Lung (tissue), 12 donors: ENCODE data around the gene KCTD16. TPM values are rescaled to one million over a fixed set of nuclear protein-coding genes. Genes with fewer than 3 reads are reported as not detected.

ENCODE experiments used
- ATAC-seq: fragments of 200-7000 bp; cut with Tn5 transposase; one replicate; pipeline ENCODE4 v1.9.1; 2020; ENCODE audit warnings: moderate number of reproducible peaks; ENCODE audit not compliant: insufficient read depth, low FRiP score
- DNase-seq, 3 donors: peaks; one replicate each; pipeline ENCODE4 v3.0.0-alpha.2; 2013 to 2017
- H3K27ac ChIP-seq, 2 donors: one replicate each; pipeline ENCODE4 v1.5.1; 2013; ENCODE audit warnings: mild to moderate bottlenecking in 2 of 2, moderate library complexity in 2 of 2, control low read depth in 1 of 2, inconsistent platforms in 1 of 2, low read depth in 1 of 2, low read length in 1 of 2
- H3K27me3 ChIP-seq, 3 donors: one replicate each; pipeline ENCODE4 v1.5.1; 2013; ENCODE audit warnings: low read length in 2 of 3; ENCODE audit not compliant: control insufficient read depth in 3 of 3, insufficient read depth in 3 of 3
- H3K36me3 ChIP-seq, 4 donors: one replicate each; pipeline ENCODE4 v1.5.1; 2013; ENCODE audit warnings: low read length in 4 of 4, mild to moderate bottlenecking in 1 of 4, moderate library complexity in 1 of 4; ENCODE audit not compliant: control insufficient read depth in 4 of 4, insufficient read depth in 4 of 4
- H3K4me1 ChIP-seq, 5 donors: one replicate each; pipeline ENCODE4 v1.5.1; 2013; ENCODE audit warnings: low read length in 5 of 5, mild to moderate bottlenecking in 2 of 5, moderate library complexity in 1 of 5; ENCODE audit not compliant: control insufficient read depth in 5 of 5, insufficient read depth in 5 of 5
- H3K4me3 ChIP-seq: one replicate; pipeline ENCODE4 v1.5.1; 2013; ENCODE audit warnings: mild to moderate bottlenecking, control low read depth, moderate library complexity
- H3K9ac ChIP-seq, 2 donors: one replicate each; pipeline ENCODE4 v1.5.1; 2013; ENCODE audit warnings: low read length in 2 of 2, control low read depth in 1 of 2; ENCODE audit not compliant: insufficient read depth in 1 of 2
- H3K9me3 ChIP-seq, 4 donors: one replicate each; pipeline ENCODE4 v1.5.1; 2013; ENCODE audit warnings: low read length in 3 of 4, mild to moderate bottlenecking in 1 of 4, moderate library complexity in 1 of 4; ENCODE audit not compliant: control insufficient read depth in 4 of 4, insufficient read depth in 3 of 4
- WGBS, 2 donors: extraction: QIAGEN DNeasy Blood & Tissue Kit; methylation state at CpG; one replicate each; pipeline ENCODE4 v1.1.7; 2013; 5-methylcytosine and 5-hydroxymethylcytosine counted together
- polyA plus RNA-seq, 2 donors: library from polyadenylated mRNA; stranded (reverse); fragments of 200-250 nt; gene quantifications; one replicate each; pipeline ENCODE4 v1.2.1, GENCODE V29; 2013
- total RNA-seq, 2 donors: library from RNA; depleted of rRNA in 1 of 2; stranded (reverse); fragments of >200 nt in 1 of 2; gene quantifications; one replicate each; pipeline ENCODE4 v1.2.1, GENCODE V29; 2014 to 2021
- TF ChIP-seq, protein P1 (sequence below): IDR thresholded peaks from 2 replicates; pipeline ENCODE4 v1.5.1; 2012; ENCODE audit warnings: mild to moderate bottlenecking; ENCODE audit errors: control extremely low read depth, extremely low read depth
- donor health status: control.
- donor health status: control.
- donor health status: Bipolar disorder and iron deficiency.
- donor health status: healthy.
- donor health status: DM: yes; HTN: yes; CAD: no.

Gene KCTD16
- total and polyA plus RNA-seq, 4 donors: 0.07 to 0.63 (median 0.27) TPM

DNA sequence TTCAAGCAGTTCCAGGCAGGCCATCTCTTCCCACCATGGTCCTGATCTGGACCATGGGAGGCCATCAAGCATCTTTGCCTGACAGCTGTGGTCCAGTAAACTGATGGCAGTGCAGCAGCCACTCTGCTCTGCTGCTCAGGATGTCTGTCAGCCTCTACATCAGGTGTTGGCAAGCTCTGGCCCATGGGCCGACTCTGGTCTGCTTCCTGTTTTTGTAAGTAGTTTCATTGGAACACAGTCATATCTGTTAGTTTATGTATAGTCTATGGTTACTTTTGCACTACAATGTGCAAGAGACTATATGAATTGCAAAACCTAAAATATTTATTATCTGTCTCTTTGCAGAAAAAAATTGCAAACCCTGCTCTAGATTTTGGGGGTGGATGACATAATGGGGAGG lies 225.0 kb downstream of the KCTD16 start:
- no peak for ATAC-seq
- WGBS, 2 donors: 11 to 21% methylated on average over 1 of the region's 1 CpG
- TF ChIP-seq, protein P1, sequence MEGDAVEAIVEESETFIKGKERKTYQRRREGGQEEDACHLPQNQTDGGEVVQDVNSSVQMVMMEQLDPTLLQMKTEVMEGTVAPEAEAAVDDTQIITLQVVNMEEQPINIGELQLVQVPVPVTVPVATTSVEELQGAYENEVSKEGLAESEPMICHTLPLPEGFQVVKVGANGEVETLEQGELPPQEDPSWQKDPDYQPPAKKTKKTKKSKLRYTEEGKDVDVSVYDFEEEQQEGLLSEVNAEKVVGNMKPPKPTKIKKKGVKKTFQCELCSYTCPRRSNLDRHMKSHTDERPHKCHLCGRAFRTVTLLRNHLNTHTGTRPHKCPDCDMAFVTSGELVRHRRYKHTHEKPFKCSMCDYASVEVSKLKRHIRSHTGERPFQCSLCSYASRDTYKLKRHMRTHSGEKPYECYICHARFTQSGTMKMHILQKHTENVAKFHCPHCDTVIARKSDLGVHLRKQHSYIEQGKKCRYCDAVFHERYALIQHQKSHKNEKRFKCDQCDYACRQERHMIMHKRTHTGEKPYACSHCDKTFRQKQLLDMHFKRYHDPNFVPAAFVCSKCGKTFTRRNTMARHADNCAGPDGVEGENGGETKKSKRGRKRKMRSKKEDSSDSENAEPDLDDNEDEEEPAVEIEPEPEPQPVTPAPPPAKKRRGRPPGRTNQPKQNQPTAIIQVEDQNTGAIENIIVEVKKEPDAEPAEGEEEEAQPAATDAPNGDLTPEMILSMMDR: no peak

DNA sequence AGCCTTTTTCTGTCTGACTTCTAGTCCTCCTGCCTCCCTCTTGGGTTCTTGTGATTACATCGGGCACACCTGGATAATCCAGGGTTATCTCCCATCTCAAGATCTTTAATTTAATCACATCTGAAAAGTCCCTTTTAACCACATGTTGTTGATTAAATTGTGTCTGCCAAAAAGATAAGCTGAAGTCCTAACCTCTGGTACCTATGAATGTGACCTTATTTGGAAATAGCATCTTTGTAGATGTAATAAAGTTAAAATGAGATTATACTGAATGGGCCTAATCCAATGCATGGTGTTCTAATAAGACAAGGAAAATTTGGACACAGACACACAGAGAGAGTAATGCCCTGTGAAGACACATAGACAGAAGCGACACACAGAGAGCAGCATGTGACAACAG lies 232.4 kb downstream of the KCTD16 start:
- Histone ChIP-seq H3K27me3 (peaks cover 0 to 4% (median 2%) of the 10 kb centered on the region in 3 donors), H3K9ac (no peak overlapping the region), H3K9me3 (no peaks in the 10 kb centered on the region), H3K4me1 (no peaks in the 10 kb centered on the region), H3K27ac (no peak overlapping the region), H3K36me3 (no peaks in the 10 kb centered on the region), H3K4me3 (no peak overlapping the region)
- TF ChIP-seq, protein P1: no peak
- ATAC-seq (no peak), DNase-seq (no peak)
- 94% methylated on average over 2 of the region's 2 CpGs for WGBS, 2 donors

More for the DNA sequence above, 225.0 kb downstream of the KCTD16 start:
- H3K9ac ChIP-seq: no peak overlapping the region
- H3K4me1 ChIP-seq: no peaks in the 10 kb centered on the region
- H3K27me3 ChIP-seq: peaks cover 0 to 4% (median 0%) of the 10 kb centered on the region in 3 donors
- H3K9me3 ChIP-seq: no peaks in the 10 kb centered on the region
- no peaks in the 10 kb centered on the region for H3K36me3 ChIP-seq
- no peak overlapping the region for H3K4me3 ChIP-seq
- DNase-seq: no peak
- H3K27ac ChIP-seq: no peak overlapping the region

DNA sequence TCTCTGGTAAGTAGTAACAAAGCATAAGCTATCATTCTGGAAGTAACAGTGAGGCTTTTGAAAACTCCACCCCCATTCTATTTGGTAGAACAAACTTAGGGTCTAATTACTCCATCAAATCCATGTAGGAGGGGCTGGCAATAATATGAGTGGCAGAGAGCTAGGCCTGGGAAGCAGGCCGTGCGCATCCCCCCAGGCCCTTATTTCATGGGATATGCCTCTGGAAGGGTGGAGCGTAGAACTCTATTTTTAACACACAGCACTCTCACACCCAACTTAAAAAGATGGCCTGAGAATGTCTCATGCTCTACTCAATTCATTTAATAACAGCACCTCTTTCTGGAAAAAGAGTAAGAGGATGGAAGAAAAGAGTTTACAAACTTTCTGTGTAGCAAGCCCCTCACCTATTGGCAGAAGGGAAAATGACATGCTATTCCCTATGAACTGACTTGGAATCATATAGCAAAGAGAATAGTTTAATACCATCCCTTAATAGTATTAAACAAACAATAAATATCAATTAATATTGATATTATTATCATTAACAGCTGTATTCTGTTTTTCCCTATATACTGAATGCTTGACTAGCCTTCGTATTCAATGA lies 233.2 kb downstream of the KCTD16 start:
- Histone ChIP-seq H3K27me3 (peaks cover 0 to 2% (median 2%) of the 10 kb centered on the region in 3 donors), H3K4me3 (no peak overlapping the region), H3K9ac (no peak overlapping the region), H3K27ac (no peak overlapping the region), H3K9me3 (no peaks in the 10 kb centered on the region), H3K36me3 (no peaks in the 10 kb centered on the region), H3K4me1 (no peaks in the 10 kb centered on the region)
- DNase-seq: no peak
- ATAC-seq: no peak
- TF ChIP-seq, protein P1: no peak
- WGBS, 2 donors: 94 to 96% methylated on average over 4 of the region's 4 CpGs

DNA sequence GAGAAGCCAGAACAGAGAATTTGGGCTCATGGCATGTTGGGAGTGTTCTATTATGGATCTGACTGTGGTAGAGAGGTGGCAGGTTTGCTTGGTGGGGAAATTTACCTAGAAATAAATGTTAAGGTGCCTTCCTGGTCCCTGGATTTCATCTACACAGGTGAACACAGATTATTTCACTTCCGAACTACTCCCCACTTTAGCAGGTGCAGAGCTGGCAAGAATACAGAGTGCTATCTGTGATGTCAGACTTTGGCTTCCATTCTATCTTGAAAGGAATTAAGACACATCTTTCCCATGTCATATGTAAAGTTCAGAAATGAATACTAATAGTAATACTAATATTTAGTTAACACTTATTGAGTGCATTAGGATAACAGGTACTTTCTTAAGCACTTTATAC lies 234.0 kb downstream of the KCTD16 start:
- Histone ChIP-seq H3K9ac (no peak overlapping the region), H3K27ac (no peak overlapping the region), H3K9me3 (no peaks in the 10 kb centered on the region), H3K27me3 (peaks cover 0 to 2% (median 0%) of the 10 kb centered on the region in 3 donors), H3K4me1 (no peaks in the 10 kb centered on the region), H3K36me3 (no peaks in the 10 kb centered on the region), H3K4me3 (no peak overlapping the region)
- no peak for DNase-seq
- WGBS, 2 donors: 88 to 94% methylated on average over 1 of the region's 1 CpG
- ATAC-seq: no peak
- TF ChIP-seq, protein P1: no peak
